ENCODE data around the gene TEKT4.

DNA sequence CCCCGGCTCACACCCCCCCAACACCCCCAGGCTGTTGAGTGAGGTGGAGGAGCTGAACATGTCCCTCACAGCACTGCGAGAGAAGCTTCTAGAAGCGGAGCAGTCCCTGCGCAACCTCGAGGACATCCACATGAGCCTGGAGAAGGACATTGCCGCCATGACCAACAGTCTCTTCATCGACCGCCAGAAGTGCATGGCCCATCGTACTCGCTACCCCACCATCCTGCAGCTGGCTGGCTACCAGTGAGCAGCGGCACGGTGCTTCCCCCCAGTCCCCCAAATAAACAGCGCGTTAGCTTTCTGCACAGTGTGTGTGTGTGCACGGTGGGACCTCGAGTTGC lies 5.3 kb downstream of the TEKT4 start:
- TF ChIP-seq CTCF (IDR thresholded peaks at IDR 0.05): no peak
- no peak for TF ChIP-seq POLR2A (IDR thresholded peaks at IDR 0.05)

All from esophagus squamous epithelium (tissue), 4 donors.